Measurements from ENCODE around the gene WASHC3.
"Not testable (repeated sequence)": the region's sequence is repeated elsewhere in the genome, so short reads cannot be mapped to it uniquely, and the experiment has no call there.

The WASHC3 gene

GRCh38 chr12:102061560-102062418 lies at the start of gene WASHC3:
Gene WASHC3, minus strand, starts transcription at chr12:102061991. Its CDS starts 29 bp downstream, at chr12:102061962.
- peak; percentile 92 for DNase-seq (ENCODE audit: low read depth)

- DNase-seq (ENCODE audit: low read depth): no peak
Measured at GRCh38 chr12:102110782-102111181, 49.0 kb upstream of the WASHC3 start.

GRCh38 chr12:102107970-102108369 lies 46.2 kb upstream of the WASHC3 start:
- no peak for DNase-seq (ENCODE audit: low read depth)

- no peak for DNase-seq (ENCODE audit: low read depth)
Measured at GRCh38 chr12:102106905-102107304, 45.1 kb upstream of the WASHC3 start.

- no peak for DNase-seq (ENCODE audit: low read depth)
Measured at GRCh38 chr12:102096855-102097254, 35.1 kb upstream of the WASHC3 start.

GRCh38 chr12:102095677-102096263 lies 34.0 kb upstream of the WASHC3 start:
- no peak for DNase-seq (ENCODE audit: low read depth)

- no peak for DNase-seq (ENCODE audit: low read depth)
Measured at GRCh38 chr12:102093319-102093718, 31.5 kb upstream of the WASHC3 start.

- DNase-seq (ENCODE audit: low read depth): not testable (repeated sequence)
Measured at GRCh38 chr12:102089228-102089835, 27.5 kb upstream of the WASHC3 start.

GRCh38 chr12:102080842-102081241 lies 19.1 kb upstream of the WASHC3 start:
- no peak for DNase-seq (ENCODE audit: low read depth)

GRCh38 chr12:102072092-102072491 lies 10.3 kb upstream of the WASHC3 start:
- DNase-seq (ENCODE audit: low read depth): not testable (repeated sequence)

- no peak for DNase-seq (ENCODE audit: low read depth)
Measured at GRCh38 chr12:102069707-102070106, 7.9 kb upstream of the WASHC3 start.

- DNase-seq (ENCODE audit: low read depth): no peak
Measured at GRCh38 chr12:102067574-102068258, 5.9 kb upstream of the WASHC3 start.

- no peak for DNase-seq (ENCODE audit: low read depth)
Measured at GRCh38 chr12:102064476-102064875, 2.7 kb upstream of the WASHC3 start.

GRCh38 chr12:102063069-102063468 lies 1.3 kb upstream of the WASHC3 start:
- no peak for DNase-seq (ENCODE audit: low read depth)

GRCh38 chr12:102062419-102062806 lies 622 bp upstream of the WASHC3 start:
- no peak for DNase-seq (ENCODE audit: low read depth)

GRCh38 chr12:102061096-102061559 lies 663 bp downstream of the WASHC3 start:
- DNase-seq (ENCODE audit: low read depth): no peak

GRCh38 chr12:102059343-102059742 lies 2.4 kb downstream of the WASHC3 start:
- DNase-seq (ENCODE audit: low read depth): no peak

GRCh38 chr12:102054345-102054744 lies 7.4 kb downstream of the WASHC3 start:
- DNase-seq (ENCODE audit: low read depth): no peak

GRCh38 chr12:102053062-102053349 lies 8.8 kb downstream of the WASHC3 start:
- no peak for DNase-seq (ENCODE audit: low read depth)

GRCh38 chr12:102052192-102053061 lies 9.4 kb downstream of the WASHC3 start:
- DNase-seq (ENCODE audit: low read depth): no peak

GRCh38 chr12:102051431-102051965 lies 10.3 kb downstream of the WASHC3 start:
- DNase-seq (ENCODE audit: low read depth): no peak
